HEK293T (cell line): ENCODE measurements around the gene STC2.

Experiments
- CTCF ChIA-PET: fragments of 350-600 bp; formaldehyde crosslinking; extraction: SDS; loops from one replicate; lab custom pipeline; 2021; ENCODE audit warnings: antibody characterized with exemption, inconsistent platforms; lab: Yijun Ruan, JAX
- POLR2A ChIA-PET: fragments of 350-600 bp; formaldehyde crosslinking; extraction: SDS; loops from one replicate; lab custom pipeline; 2020; ENCODE audit warnings: antibody characterized with exemption, inconsistent platforms; lab: Yijun Ruan, JAX
- DNase-seq: peaks from one replicate; pipeline ENCODE4 v3.0.0; 2012; ENCODE audit warnings: mixed read lengths; ENCODE audit errors: extremely low spot score
- ARNT ChIP-seq: fragments of 450-650 bp; IDR thresholded peaks from 2 replicates; pipeline ENCODE4 v1.6.1; 2017; ENCODE audit warnings: mild to moderate bottlenecking
- BHLHE40 ChIP-seq: fragments of 450-650 bp; IDR thresholded peaks from 2 replicates; pipeline ENCODE4 v1.6.1; 2016; ENCODE audit warnings: mild to moderate bottlenecking, moderate library complexity, borderline replicate concordance
- CTBP1 ChIP-seq: fragments of 450-650 bp; IDR thresholded peaks from 2 replicates; pipeline ENCODE4 v1.6.1; 2016; ENCODE audit warnings: borderline replicate concordance
- ELF4 ChIP-seq: fragments of 450-650 bp; IDR thresholded peaks from 2 replicates; pipeline ENCODE4 v1.6.1; 2017; ENCODE audit warnings: antibody characterized with exemption
- FOXA1 ChIP-seq: fragments of 450-650 bp; IDR thresholded peaks from 2 replicates; pipeline ENCODE4 v1.6.1; 2016; ENCODE audit warnings: mild to moderate bottlenecking
- FOXK2 ChIP-seq: fragments of 450-650 bp; IDR thresholded peaks from 2 replicates; pipeline ENCODE4 v1.6.1; 2016; ENCODE audit warnings: mild to moderate bottlenecking
- FOXM1 ChIP-seq: fragments of 450-650 bp; IDR thresholded peaks from 2 replicates; pipeline ENCODE4 v1.6.1; 2017; ENCODE audit warnings: mild to moderate bottlenecking, borderline replicate concordance
- HDGF ChIP-seq: fragments of 450-650 bp; IDR thresholded peaks from 2 replicates; pipeline ENCODE4 v1.6.1; 2017; ENCODE audit warnings: antibody characterized with exemption, borderline replicate concordance
- L3MBTL2 ChIP-seq: fragments of 450-650 bp; conservative IDR thresholded peaks from 2 replicates; pipeline ENCODE4 v1.6.1; 2016; ENCODE audit warnings: mild to moderate bottlenecking
- LEF1 ChIP-seq: fragments of 450-650 bp; IDR thresholded peaks from 2 replicates; pipeline ENCODE4 v1.6.1; 2017; ENCODE audit warnings: mild to moderate bottlenecking, borderline replicate concordance
- NFRKB ChIP-seq: fragments of 450-650 bp; IDR thresholded peaks from 2 replicates; pipeline ENCODE4 v1.6.1; 2016; ENCODE audit warnings: mild to moderate bottlenecking, moderate library complexity
- PKNOX1 ChIP-seq: fragments of 450-650 bp; IDR thresholded peaks from 2 replicates; pipeline ENCODE4 v1.6.1; 2016
- SP1 ChIP-seq: fragments of 450-650 bp; IDR thresholded peaks from 2 replicates; pipeline ENCODE4 v1.6.1; 2017
- SUZ12 ChIP-seq: fragments of 450-650 bp; IDR thresholded peaks from 2 replicates; pipeline ENCODE4 v1.6.1; 2016; ENCODE audit warnings: mild to moderate bottlenecking
- TARDBP ChIP-seq: fragments of 450-650 bp; IDR thresholded peaks from 2 replicates; pipeline ENCODE4 v1.6.1; 2016
- ZNF384 ChIP-seq: fragments of 450-650 bp; IDR thresholded peaks from 2 replicates; pipeline ENCODE4 v1.6.1; 2016

The STC2 gene

GRCh38 chr5:173334808-173335207 lies 6.6 kb upstream of the STC2 start:
- ChIA-PET POLR2A (no interaction called here), CTCF (interaction anchor here (1.4 to 1.5 kb wide), 2 partner anchors 41 kb away, joined by 4 to 9 read pairs; no protein-coding TSS in a partner anchor)
- TF ChIP-seq BHLHE40 (no peak), LEF1 (no peak), PKNOX1 (no peak), CTBP1 (no peak), L3MBTL2 (no peak), ARNT (no peak), ZNF384 (no peak), SP1 (no peak), SUZ12 (no peak), FOXM1 (no peak)
- DNase-seq = no peak

GRCh38 chr5:173333925-173334661 lies 5.9 kb upstream of the STC2 start:
- CTCF ChIA-PET = interaction anchor here (1.5 kb wide), 1 partner anchor 40 kb away, joined by 9 read pairs; no protein-coding TSS in a partner anchor
- POLR2A ChIA-PET = interaction anchor here (8.0 kb wide), 1 partner anchor 36 kb away, joined by 427 read pairs; no protein-coding TSS in a partner anchor
- no peak for TF ChIP-seq L3MBTL2
- no peak for DNase-seq

- peak; percentile 91 for DNase-seq
- ChIA-PET POLR2A (interaction anchor here (1.5 to 9.5 kb wide), 3 partner anchors 17 to 348 kb away, joined by 5 to 427 read pairs (median 325); partner anchors contain the start of gene ATP6V0E1), CTCF (interaction anchor here (0.6 to 7.3 kb wide), 18 partner anchors 8 to 866 kb away, joined by 3 to 171 read pairs (median 4); partner anchors contain the start of gene BOD1)
- TF ChIP-seq PKNOX1 (no peak), L3MBTL2 (peak; percentile 92), ZNF384 (no peak), SP1 (no peak)
Observed at GRCh38 chr5:173331956-173332479, 3.8 kb upstream of the STC2 start.

GRCh38 chr5:173331287-173331686 lies 3.1 kb upstream of the STC2 start:
- POLR2A ChIA-PET = interaction anchor here (1.5 to 9.5 kb wide), 3 partner anchors 17 to 348 kb away, joined by 5 to 427 read pairs (median 325); partner anchors contain the start of gene ATP6V0E1
- TF ChIP-seq SUZ12 (no peak), FOXK2 (no peak), LEF1 (no peak), HDGF (no peak), CTBP1 (no peak), NFRKB (no peak), PKNOX1 (no peak), L3MBTL2 (no peak), ZNF384 (no peak), BHLHE40 (no peak), SP1 (no peak)
- CTCF ChIA-PET = interaction anchor here (0.7 to 7.3 kb wide), 17 partner anchors 8 to 358 kb away, joined by 3 to 171 read pairs (median 4); partner anchors contain the start of gene BOD1
- no peak for DNase-seq

GRCh38 chr5:173330338-173331206 lies 2.4 kb upstream of the STC2 start:
- POLR2A ChIA-PET = interaction anchor here (0.8 to 9.5 kb wide), 7 partner anchors 16 to 559 kb away, joined by 3 to 427 read pairs (median 4); partner anchors contain the start of gene ATP6V0E1
- TF ChIP-seq TARDBP (no peak), L3MBTL2 (no peak), ELF4 (no peak), HDGF (no peak), SUZ12 (no peak), BHLHE40 (no peak), ZNF384 (no peak), NFRKB (no peak), FOXM1 (no peak), LEF1 (no peak), FOXA1 (no peak), ARNT (no peak), CTBP1 (no peak), FOXK2 (no peak), SP1 (no peak)
- DNase-seq = no peak
- CTCF ChIA-PET = interaction anchor here (0.7 to 7.3 kb wide), 10 partner anchors 9 to 357 kb away, joined by 3 to 171 read pairs (median 4); no protein-coding TSS in a partner anchor
